Mesendoderm (in vitro differentiated cells): Measurements from ENCODE around the gene KRTAP5-1.

Experiments used
- DNase-seq: peaks from one replicate; pipeline ENCODE4 v3.0.0; 2013
- H2AK5ac ChIP-seq: 2 replicates; pipeline ENCODE4 v1.6.1; 2013; ENCODE audit warnings: low read length, inconsistent platforms
- H2BK120ac ChIP-seq: 2 replicates; pipeline ENCODE4 v1.6.1; 2013; ENCODE audit warnings: low read depth, mild to moderate bottlenecking, low read length, moderate library complexity, mixed read lengths
- H2BK15ac ChIP-seq: replicated peaks from 2 replicates; pipeline ENCODE4 v1.6.1; 2013; ENCODE audit warnings: low read depth, mild to moderate bottlenecking, moderate library complexity
- H2BK5ac ChIP-seq: 2 replicates; pipeline ENCODE4 v1.6.1; 2013; ENCODE audit warnings: low read length, inconsistent platforms
- H3K18ac ChIP-seq: 2 replicates; pipeline ENCODE4 v1.6.1; 2013; ENCODE audit warnings: mild to moderate bottlenecking, low read length, mixed read lengths
- H3K23ac ChIP-seq: one replicate; pipeline ENCODE4 v1.6.1; 2013; ENCODE audit warnings: low read length
- H3K27ac ChIP-seq: 2 replicates; pipeline ENCODE4 v1.5.1; 2013; ENCODE audit warnings: low read depth, mild to moderate bottlenecking, inconsistent platforms, low read length, moderate library complexity
- H3K27me3 ChIP-seq: 2 replicates; pipeline ENCODE4 v1.6.1; 2013; ENCODE audit warnings: low read length, control low read depth, mild to moderate bottlenecking, inconsistent platforms; ENCODE audit not compliant: insufficient read depth, poor library complexity
- H3K36me3 ChIP-seq: 2 replicates; pipeline ENCODE4 v1.6.1; 2013; ENCODE audit warnings: low read length, inconsistent platforms; ENCODE audit not compliant: control insufficient read depth, insufficient read depth
- H3K4ac ChIP-seq: one replicate; pipeline ENCODE4 v1.6.1; 2013; ENCODE audit warnings: low read depth, mild to moderate bottlenecking, low read length, moderate library complexity
- H3K4me1 ChIP-seq: 2 replicates; pipeline ENCODE4 v1.6.1; 2013; ENCODE audit warnings: low read depth, low read length, inconsistent platforms; ENCODE audit not compliant: control insufficient read depth
- H3K4me2 ChIP-seq: 2 replicates; pipeline ENCODE4 v1.6.1; 2013; ENCODE audit warnings: low read length
- H3K4me3 ChIP-seq: 2 replicates; pipeline ENCODE4 v1.5.1; 2013; ENCODE audit warnings: mild to moderate bottlenecking, low read length
- H3K56ac ChIP-seq: one replicate; pipeline ENCODE4 v1.6.1; 2013; ENCODE audit warnings: low read length
- H3K79me1 ChIP-seq: 2 replicates; pipeline ENCODE4 v1.6.1; 2013; ENCODE audit warnings: low read length, inconsistent platforms
- H3K79me2 ChIP-seq: 2 replicates; pipeline ENCODE4 v1.6.1; 2013; ENCODE audit warnings: mild to moderate bottlenecking, low read length; ENCODE audit not compliant: control insufficient read depth, insufficient read depth
- H3K9ac ChIP-seq: 2 replicates; pipeline ENCODE4 v1.6.1; 2013; ENCODE audit warnings: low read length, inconsistent platforms
- H4K5ac ChIP-seq: one replicate; pipeline ENCODE4 v1.6.1; 2013; ENCODE audit warnings: low read length
- H4K8ac ChIP-seq: one replicate; pipeline ENCODE4 v1.6.1; 2013; ENCODE audit warnings: low read depth, mild to moderate bottlenecking, control low read depth, low read length, moderate library complexity
- WGBS: extraction: QIAGEN DNeasy Blood & Tissue Kit; methylation state at CpG from one replicate; pipeline ENCODE4 v1.1.7; 2013; ENCODE audit warnings: low lambda C conversion rate, missing lambda C conversion rate; ENCODE audit not compliant: insufficient coverage; ENCODE audit errors: extremely low coverage; 5-methylcytosine and 5-hydroxymethylcytosine counted together

KRTAP5-1 gene

GRCh38 chr11:1563149-1563638, 21.9 kb downstream of the KRTAP5-1 start:
- Histone ChIP-seq H3K9ac (no peak overlapping the region), H3K27ac (no peak overlapping the region), H3K18ac (no peak overlapping the region), H4K5ac (no peak overlapping the region), H4K8ac (no peak overlapping the region), H2BK5ac (no peak overlapping the region), H3K23ac (no peak overlapping the region), H2BK120ac (no peak overlapping the region), H2BK15ac (no peak overlapping the region), H3K4me2 (no peak overlapping the region), H3K79me2 (no peaks in the 10 kb centered on the region), H3K36me3 (no peaks in the 10 kb centered on the region), H3K4me3 (no peak overlapping the region), H3K27me3 (no peaks in the 10 kb centered on the region), H3K4ac (no peak overlapping the region), H2AK5ac (no peak overlapping the region), H3K56ac (no peak overlapping the region), H3K4me1 (peaks cover 3% of the 10 kb centered on the region), H3K79me1 (no peaks in the 10 kb centered on the region)
- no CpG with 5 or more reads among the region's 12 CpGs for WGBS
- no peak for DNase-seq

- H3K4ac ChIP-seq: no peak overlapping the region
- no peaks in the 10 kb centered on the region for H3K79me2 ChIP-seq
- WGBS: no CpG with 5 or more reads among the region's 14 CpGs
- no peaks in the 10 kb centered on the region for H3K36me3 ChIP-seq
- H2AK5ac ChIP-seq: no peak overlapping the region
- no peak overlapping the region for H3K4me3 ChIP-seq
- no peak overlapping the region for H2BK15ac ChIP-seq
- no peak overlapping the region for H2BK5ac ChIP-seq
- no peak overlapping the region for H4K5ac ChIP-seq
- no peak overlapping the region for H2BK120ac ChIP-seq
- no peak overlapping the region for H3K9ac ChIP-seq
- no peak overlapping the region for H3K56ac ChIP-seq
- no peak overlapping the region for H3K23ac ChIP-seq
- H3K27me3 ChIP-seq: no peaks in the 10 kb centered on the region
- H3K27ac ChIP-seq: no peak overlapping the region
- H3K79me1 ChIP-seq: no peaks in the 10 kb centered on the region
- no peak overlapping the region for H3K18ac ChIP-seq
- no peak overlapping the region for H4K8ac ChIP-seq
- no peaks in the 10 kb centered on the region for H3K4me1 ChIP-seq
- no peak overlapping the region for H3K4me2 ChIP-seq
- no peak for DNase-seq
Observed at GRCh38 chr11:1562469-1563148, 22.5 kb downstream of the KRTAP5-1 start.

GRCh38 chr11:1561955-1562354, 23.1 kb downstream of the KRTAP5-1 start:
- Histone ChIP-seq H2BK120ac (no peak overlapping the region), H4K5ac (no peak overlapping the region), H2AK5ac (no peak overlapping the region), H3K56ac (no peak overlapping the region), H3K27ac (no peak overlapping the region), H3K27me3 (peaks cover 2% of the 10 kb centered on the region), H2BK15ac (no peak overlapping the region), H3K79me1 (no peaks in the 10 kb centered on the region), H3K4me1 (no peaks in the 10 kb centered on the region), H3K79me2 (no peaks in the 10 kb centered on the region), H4K8ac (no peak overlapping the region), H3K9ac (no peak overlapping the region), H3K18ac (no peak overlapping the region), H3K4me2 (no peak overlapping the region), H2BK5ac (no peak overlapping the region), H3K36me3 (no peaks in the 10 kb centered on the region), H3K23ac (no peak overlapping the region), H3K4me3 (no peak overlapping the region), H3K4ac (no peak overlapping the region)
- WGBS: no CpG with 5 or more reads among the region's 5 CpGs
- no peak for DNase-seq

- H3K18ac ChIP-seq: no peak overlapping the region
- no peak overlapping the region for H4K8ac ChIP-seq
- no peak overlapping the region for H4K5ac ChIP-seq
- no peaks in the 10 kb centered on the region for H3K4me1 ChIP-seq
- H2AK5ac ChIP-seq: no peak overlapping the region
- no peak overlapping the region for H3K4me2 ChIP-seq
- no peak overlapping the region for H3K56ac ChIP-seq
- no peak overlapping the region for H2BK5ac ChIP-seq
- H3K27ac ChIP-seq: no peak overlapping the region
- H3K79me2 ChIP-seq: no peaks in the 10 kb centered on the region
- H3K27me3 ChIP-seq: peaks cover 6% of the 10 kb centered on the region
- WGBS: no CpG with 5 or more reads among the region's 17 CpGs
- H3K36me3 ChIP-seq: no peaks in the 10 kb centered on the region
- no peak for DNase-seq
- H3K9ac ChIP-seq: no peak overlapping the region
- no peaks in the 10 kb centered on the region for H3K79me1 ChIP-seq
- no peak overlapping the region for H3K4me3 ChIP-seq
- H2BK120ac ChIP-seq: no peak overlapping the region
- H3K4ac ChIP-seq: no peak overlapping the region
- H3K23ac ChIP-seq: no peak overlapping the region
- no peak overlapping the region for H2BK15ac ChIP-seq
Observed at GRCh38 chr11:1561266-1561665, 23.8 kb downstream of the KRTAP5-1 start.

GRCh38 chr11:1560649-1561251, 24.3 kb downstream of the KRTAP5-1 start:
- Histone ChIP-seq H2BK5ac (no peak overlapping the region), H3K56ac (no peak overlapping the region), H3K27me3 (peaks cover 6% of the 10 kb centered on the region), H3K79me1 (no peaks in the 10 kb centered on the region), H3K4me3 (no peak overlapping the region), H3K4me2 (no peak overlapping the region), H3K23ac (no peak overlapping the region), H3K9ac (no peak overlapping the region), H3K36me3 (no peaks in the 10 kb centered on the region), H3K4ac (no peak overlapping the region), H2BK15ac (no peak overlapping the region), H4K5ac (no peak overlapping the region), H3K79me2 (no peaks in the 10 kb centered on the region), H3K18ac (no peak overlapping the region), H2BK120ac (no peak overlapping the region), H3K4me1 (no peaks in the 10 kb centered on the region), H2AK5ac (no peak overlapping the region), H3K27ac (no peak overlapping the region), H4K8ac (no peak overlapping the region)
- WGBS: no CpG with 5 or more reads among the region's 8 CpGs
- no peak for DNase-seq
